ENCODE data around the gene MDH1B. TPM values are rescaled to one million over a fixed set of nuclear protein-coding genes. Genes with fewer than 3 reads are reported as not detected.

Gene MDH1B
- total RNA-seq, 1 experiment from 2014 or later, result 1.9 TPM

DNA sequence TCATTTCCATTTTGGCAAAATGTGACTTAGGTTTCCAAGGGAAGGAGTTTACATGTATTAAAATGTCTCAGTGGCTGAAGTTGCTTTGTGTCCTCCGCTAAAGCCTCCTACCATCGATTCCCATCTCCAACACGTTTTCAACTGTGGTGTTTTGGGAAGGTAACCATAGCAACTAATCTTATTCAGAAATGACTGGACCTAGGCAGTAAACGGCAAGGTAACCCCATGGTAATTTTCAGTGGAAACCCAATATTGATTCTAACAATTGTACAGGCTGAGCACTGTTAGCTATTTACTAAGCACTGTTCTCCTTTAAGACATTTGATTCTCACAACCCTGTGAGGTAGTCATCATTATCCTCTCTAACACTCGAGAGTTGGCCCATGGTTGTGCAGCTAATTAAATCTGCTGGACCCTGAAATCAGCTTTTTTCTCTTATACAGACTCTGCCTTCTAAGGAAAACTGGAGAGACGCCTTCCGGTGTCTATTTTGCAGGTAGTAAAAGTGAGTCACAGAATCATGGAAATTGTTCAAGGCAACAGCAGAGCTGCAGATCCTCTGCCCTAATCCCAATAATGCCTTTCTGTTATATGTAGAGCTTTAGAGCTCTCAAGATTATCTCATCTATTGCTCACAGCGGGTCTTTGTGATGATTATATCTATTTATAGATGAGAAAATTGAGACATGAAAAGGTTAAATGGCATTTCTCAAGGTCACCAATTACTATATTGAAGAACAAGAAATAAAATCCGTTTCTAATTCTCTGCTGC, 36.5 kb upstream of the MDH1B start:
- CTCF ChIA-PET, result interaction anchor here (0.7 to 5.0 kb wide), 17 partner anchors 17 to 675 kb away, joined by 3 to 34 read pairs (median 7); no protein-coding TSS in a partner anchor
- Mint-ChIP-seq H3K27me3 (ENCODE audit: low read depth) (no peaks in the 10 kb centered on the region), H3K27ac (peak overlapping the region; percentile 54; the same call in 1 of the 2 replicates), H3K4me3 (no peak overlapping the region), H3K4me1 (peaks cover 76% of the 10 kb centered on the region), H3K9me3 (no peaks in the 10 kb centered on the region), H3K36me3 (peaks cover 17% of the 10 kb centered on the region)
- ATAC-seq, result no peak
- POLR2A ChIA-PET, result interaction anchor here (0.5 to 1.4 kb wide), 2 partner anchors 365 to 903 kb away, joined by 3 to 4 read pairs; partner anchors contain the start of gene KLF7
- DNase-seq (ENCODE audit: low spot score), result no peak
- TF ChIP-seq CREM (CRISPR knock-in tag; IDR thresholded peaks at IDR 0.05), result no peak
- TF ChIP-seq ZNF232 (CRISPR knock-in tag; IDR thresholded peaks at IDR 0.05), result no peak
- TF ChIP-seq, protein P1, sequence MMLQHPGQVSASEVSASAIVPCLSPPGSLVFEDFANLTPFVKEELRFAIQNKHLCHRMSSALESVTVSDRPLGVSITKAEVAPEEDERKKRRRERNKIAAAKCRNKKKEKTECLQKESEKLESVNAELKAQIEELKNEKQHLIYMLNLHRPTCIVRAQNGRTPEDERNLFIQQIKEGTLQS (CRISPR knock-in tag; conservative IDR thresholded peaks at IDR 0.05), result no peak
- TF ChIP-seq, protein P2, sequence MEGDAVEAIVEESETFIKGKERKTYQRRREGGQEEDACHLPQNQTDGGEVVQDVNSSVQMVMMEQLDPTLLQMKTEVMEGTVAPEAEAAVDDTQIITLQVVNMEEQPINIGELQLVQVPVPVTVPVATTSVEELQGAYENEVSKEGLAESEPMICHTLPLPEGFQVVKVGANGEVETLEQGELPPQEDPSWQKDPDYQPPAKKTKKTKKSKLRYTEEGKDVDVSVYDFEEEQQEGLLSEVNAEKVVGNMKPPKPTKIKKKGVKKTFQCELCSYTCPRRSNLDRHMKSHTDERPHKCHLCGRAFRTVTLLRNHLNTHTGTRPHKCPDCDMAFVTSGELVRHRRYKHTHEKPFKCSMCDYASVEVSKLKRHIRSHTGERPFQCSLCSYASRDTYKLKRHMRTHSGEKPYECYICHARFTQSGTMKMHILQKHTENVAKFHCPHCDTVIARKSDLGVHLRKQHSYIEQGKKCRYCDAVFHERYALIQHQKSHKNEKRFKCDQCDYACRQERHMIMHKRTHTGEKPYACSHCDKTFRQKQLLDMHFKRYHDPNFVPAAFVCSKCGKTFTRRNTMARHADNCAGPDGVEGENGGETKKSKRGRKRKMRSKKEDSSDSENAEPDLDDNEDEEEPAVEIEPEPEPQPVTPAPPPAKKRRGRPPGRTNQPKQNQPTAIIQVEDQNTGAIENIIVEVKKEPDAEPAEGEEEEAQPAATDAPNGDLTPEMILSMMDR (IDR thresholded peaks at IDR 0.05), result no peak
- TF ChIP-seq, protein P3, sequence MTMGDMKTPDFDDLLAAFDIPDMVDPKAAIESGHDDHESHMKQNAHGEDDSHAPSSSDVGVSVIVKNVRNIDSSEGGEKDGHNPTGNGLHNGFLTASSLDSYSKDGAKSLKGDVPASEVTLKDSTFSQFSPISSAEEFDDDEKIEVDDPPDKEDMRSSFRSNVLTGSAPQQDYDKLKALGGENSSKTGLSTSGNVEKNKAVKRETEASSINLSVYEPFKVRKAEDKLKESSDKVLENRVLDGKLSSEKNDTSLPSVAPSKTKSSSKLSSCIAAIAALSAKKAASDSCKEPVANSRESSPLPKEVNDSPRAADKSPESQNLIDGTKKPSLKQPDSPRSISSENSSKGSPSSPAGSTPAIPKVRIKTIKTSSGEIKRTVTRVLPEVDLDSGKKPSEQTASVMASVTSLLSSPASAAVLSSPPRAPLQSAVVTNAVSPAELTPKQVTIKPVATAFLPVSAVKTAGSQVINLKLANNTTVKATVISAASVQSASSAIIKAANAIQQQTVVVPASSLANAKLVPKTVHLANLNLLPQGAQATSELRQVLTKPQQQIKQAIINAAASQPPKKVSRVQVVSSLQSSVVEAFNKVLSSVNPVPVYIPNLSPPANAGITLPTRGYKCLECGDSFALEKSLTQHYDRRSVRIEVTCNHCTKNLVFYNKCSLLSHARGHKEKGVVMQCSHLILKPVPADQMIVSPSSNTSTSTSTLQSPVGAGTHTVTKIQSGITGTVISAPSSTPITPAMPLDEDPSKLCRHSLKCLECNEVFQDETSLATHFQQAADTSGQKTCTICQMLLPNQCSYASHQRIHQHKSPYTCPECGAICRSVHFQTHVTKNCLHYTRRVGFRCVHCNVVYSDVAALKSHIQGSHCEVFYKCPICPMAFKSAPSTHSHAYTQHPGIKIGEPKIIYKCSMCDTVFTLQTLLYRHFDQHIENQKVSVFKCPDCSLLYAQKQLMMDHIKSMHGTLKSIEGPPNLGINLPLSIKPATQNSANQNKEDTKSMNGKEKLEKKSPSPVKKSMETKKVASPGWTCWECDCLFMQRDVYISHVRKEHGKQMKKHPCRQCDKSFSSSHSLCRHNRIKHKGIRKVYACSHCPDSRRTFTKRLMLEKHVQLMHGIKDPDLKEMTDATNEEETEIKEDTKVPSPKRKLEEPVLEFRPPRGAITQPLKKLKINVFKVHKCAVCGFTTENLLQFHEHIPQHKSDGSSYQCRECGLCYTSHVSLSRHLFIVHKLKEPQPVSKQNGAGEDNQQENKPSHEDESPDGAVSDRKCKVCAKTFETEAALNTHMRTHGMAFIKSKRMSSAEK (CRISPR knock-in tag; IDR thresholded peaks at IDR 0.05; ENCODE audit: borderline replicate concordance), result no peak
- TF ChIP-seq, protein P4, sequence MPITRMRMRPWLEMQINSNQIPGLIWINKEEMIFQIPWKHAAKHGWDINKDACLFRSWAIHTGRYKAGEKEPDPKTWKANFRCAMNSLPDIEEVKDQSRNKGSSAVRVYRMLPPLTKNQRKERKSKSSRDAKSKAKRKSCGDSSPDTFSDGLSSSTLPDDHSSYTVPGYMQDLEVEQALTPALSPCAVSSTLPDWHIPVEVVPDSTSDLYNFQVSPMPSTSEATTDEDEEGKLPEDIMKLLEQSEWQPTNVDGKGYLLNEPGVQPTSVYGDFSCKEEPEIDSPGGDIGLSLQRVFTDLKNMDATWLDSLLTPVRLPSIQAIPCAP (CRISPR knock-in tag; IDR thresholded peaks at IDR 0.05), result no peak
- TF ChIP-seq OVOL2 (CRISPR knock-in tag; IDR thresholded peaks at IDR 0.05; ENCODE audit: borderline replicate concordance), result no peak
- no peak for TF ChIP-seq TCF7 (CRISPR knock-in tag; IDR thresholded peaks at IDR 0.05; ENCODE audit: low read depth)
- TF ChIP-seq CREB1 (CRISPR knock-in tag; IDR thresholded peaks at IDR 0.05), result no peak
- TF ChIP-seq, protein P5, sequence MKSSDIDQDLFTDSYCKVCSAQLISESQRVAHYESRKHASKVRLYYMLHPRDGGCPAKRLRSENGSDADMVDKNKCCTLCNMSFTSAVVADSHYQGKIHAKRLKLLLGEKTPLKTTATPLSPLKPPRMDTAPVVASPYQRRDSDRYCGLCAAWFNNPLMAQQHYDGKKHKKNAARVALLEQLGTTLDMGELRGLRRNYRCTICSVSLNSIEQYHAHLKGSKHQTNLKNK (CRISPR knock-in tag; IDR thresholded peaks at IDR 0.05), result no peak
- TF ChIP-seq, protein P6, sequence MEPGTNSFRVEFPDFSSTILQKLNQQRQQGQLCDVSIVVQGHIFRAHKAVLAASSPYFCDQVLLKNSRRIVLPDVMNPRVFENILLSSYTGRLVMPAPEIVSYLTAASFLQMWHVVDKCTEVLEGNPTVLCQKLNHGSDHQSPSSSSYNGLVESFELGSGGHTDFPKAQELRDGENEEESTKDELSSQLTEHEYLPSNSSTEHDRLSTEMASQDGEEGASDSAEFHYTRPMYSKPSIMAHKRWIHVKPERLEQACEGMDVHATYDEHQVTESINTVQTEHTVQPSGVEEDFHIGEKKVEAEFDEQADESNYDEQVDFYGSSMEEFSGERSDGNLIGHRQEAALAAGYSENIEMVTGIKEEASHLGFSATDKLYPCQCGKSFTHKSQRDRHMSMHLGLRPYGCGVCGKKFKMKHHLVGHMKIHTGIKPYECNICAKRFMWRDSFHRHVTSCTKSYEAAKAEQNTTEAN (CRISPR knock-in tag; IDR thresholded peaks at IDR 0.05), result no peak
- TF ChIP-seq ZNF416 (CRISPR knock-in tag; IDR thresholded peaks at IDR 0.05), result no peak
- TF ChIP-seq NFE2L1 (CRISPR knock-in tag; IDR thresholded peaks at IDR 0.05), result no peak
- TF ChIP-seq GTF2I (CRISPR knock-in tag; conservative IDR thresholded peaks at IDR 0.05), result no peak
